Activated CD8-positive, alpha-beta T cell treated with anti-CD3 and anti-CD28 coated beads for 36 hours (primary cell): ENCODE results near the gene CSTB. TPM values are rescaled to one million over a fixed set of nuclear protein-coding genes. Genes with fewer than 3 reads are reported as not detected.

ENCODE experiments used
- ATAC-seq: fragments of 200-7000 bp; cut with Tn5 transposase; one replicate; pipeline ENCODE4 v1.10.0; 2021; ENCODE audit warnings: mild to moderate bottlenecking, moderate library complexity
- CTCF ChIA-PET: fragments of 350-600 bp; sonication (Branson Sonifier 250); formaldehyde crosslinking; loops from one replicate; lab custom pipeline; 2021; ENCODE audit warnings: antibody characterized with exemption; lab: Charles Lee
- POLR2A ChIA-PET: fragments of 350-600 bp; sonication (Branson Sonifier 250); formaldehyde crosslinking; loops from one replicate; lab custom pipeline; 2021; ENCODE audit warnings: antibody characterized with exemption; lab: Charles Lee
- DNase-seq: peaks from one replicate; pipeline ENCODE4 v3.0.0-alpha.2; 2020
- H3K27ac Mint-ChIP-seq: one replicate; pipeline ENCODE4 v1.8.0; 2021; ENCODE audit warnings: mild to moderate bottlenecking, mixed read lengths
- H3K27me3 Mint-ChIP-seq: one replicate; pipeline ENCODE4 v1.8.0; 2021; ENCODE audit warnings: mixed read lengths
- H3K36me3 Mint-ChIP-seq: one replicate; pipeline ENCODE4 v1.8.0; 2021; ENCODE audit warnings: low read depth, mixed read lengths
- H3K4me1 Mint-ChIP-seq: one replicate; pipeline ENCODE4 v1.8.0; 2021; ENCODE audit warnings: low read depth, mixed read lengths
- H3K4me3 Mint-ChIP-seq: one replicate; pipeline ENCODE4 v1.8.0; 2021; ENCODE audit warnings: mild to moderate bottlenecking, moderate library complexity, mixed read lengths
- H3K9me3 Mint-ChIP-seq: one replicate; pipeline ENCODE4 v1.8.0; 2021; ENCODE audit warnings: mixed read lengths
- CTCF ChIP-seq: fragments of 200-600 bp; IDR thresholded peaks from one replicate; pipeline ENCODE4 v1.8.0; 2022; ENCODE audit warnings: antibody characterized with exemption, mild to moderate bottlenecking
- intact Hi-C: fragments of 100-400 bp; cut with micrococcal nuclease; formaldehyde crosslinking; loops from one replicate; pipeline ENCODE4 v1.10.0; 2022
- total RNA-seq, 2 experiments: library from RNA; stranded (reverse); gene quantifications; one replicate each; pipeline ENCODE4 v1.2.3, GENCODE V29; 2021

The CSTB gene
- total RNA-seq, 2 experiments from 2014 or later, result 18.6 to 20.7 TPM

DNA sequence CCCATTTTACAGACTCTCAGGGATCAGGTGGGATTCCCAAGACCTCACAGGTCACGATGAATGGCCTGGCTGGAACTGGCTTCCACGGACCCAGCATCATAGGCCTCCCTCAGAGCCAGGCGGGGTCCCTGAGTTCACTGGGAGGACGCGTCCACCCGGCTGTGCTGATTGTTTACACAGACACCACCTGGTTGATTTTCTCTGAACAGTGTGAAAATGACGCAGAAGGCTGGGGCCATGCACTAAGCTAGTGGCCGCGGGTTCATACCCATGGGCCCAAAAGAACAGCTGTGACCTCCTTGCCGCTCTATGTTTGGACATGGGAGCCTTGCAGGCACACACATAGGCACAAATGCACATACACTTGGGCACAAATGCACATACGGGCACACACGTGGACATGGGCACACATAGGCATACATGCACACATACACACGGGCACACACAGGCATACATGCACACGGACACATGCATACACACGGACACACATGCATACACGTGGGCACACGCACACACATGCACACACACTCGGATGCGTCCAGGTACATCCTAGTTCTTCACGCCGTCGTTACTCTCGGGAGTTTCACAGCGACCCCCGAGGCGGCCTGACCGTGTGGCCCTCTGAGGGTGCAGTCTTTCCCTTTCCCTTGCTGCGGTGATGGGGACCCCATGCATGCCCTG, 23.2 kb downstream of the CSTB start:
- peaks cover 19% of the 10 kb centered on the region for H3K36me3 Mint-ChIP-seq
- intact Hi-C loops, result no loop called here
- no peaks in the 10 kb centered on the region for H3K9me3 Mint-ChIP-seq
- no peak overlapping the region for H3K4me3 Mint-ChIP-seq
- ChIA-PET CTCF (no interaction called here), POLR2A (no interaction called here)
- no peaks in the 10 kb centered on the region for H3K27me3 Mint-ChIP-seq
- H3K27ac Mint-ChIP-seq, result no peak overlapping the region
- no peak for DNase-seq
- H3K4me1 Mint-ChIP-seq, result no peaks in the 10 kb centered on the region
- ATAC-seq, result no peak
- TF ChIP-seq CTCF, result no peak

GRCh38 chr21:43751955-43752591, 24.0 kb downstream of the CSTB start:
- H3K9me3 Mint-ChIP-seq, result no peaks in the 10 kb centered on the region
- ATAC-seq (no peak), DNase-seq (no peak)
- no peaks in the 10 kb centered on the region for H3K4me1 Mint-ChIP-seq
- H3K4me3 Mint-ChIP-seq, result no peak overlapping the region
- CTCF ChIA-PET, result no interaction called here
- H3K36me3 Mint-ChIP-seq, result peaks cover 19% of the 10 kb centered on the region
- no peaks in the 10 kb centered on the region for H3K27me3 Mint-ChIP-seq
- H3K27ac Mint-ChIP-seq, result no peak overlapping the region
- POLR2A ChIA-PET, result no interaction called here
- TF ChIP-seq CTCF, result no peak
- intact Hi-C loops, result no loop called here

- ChIA-PET POLR2A (no interaction called here), CTCF (no interaction called here)
- no peak for TF ChIP-seq CTCF
- Mint-ChIP-seq H3K4me3 (no peak overlapping the region), H3K27ac (no peak overlapping the region), H3K27me3 (no peaks in the 10 kb centered on the region), H3K4me1 (no peaks in the 10 kb centered on the region), H3K9me3 (no peaks in the 10 kb centered on the region), H3K36me3 (peaks cover 20% of the 10 kb centered on the region)
- DNase-seq (no peak), ATAC-seq (no peak)
- intact Hi-C loops, result no loop called here
These were observed 25.6 kb downstream of the CSTB start for GRCh38 chr21:43750339-43751033.

DNA sequence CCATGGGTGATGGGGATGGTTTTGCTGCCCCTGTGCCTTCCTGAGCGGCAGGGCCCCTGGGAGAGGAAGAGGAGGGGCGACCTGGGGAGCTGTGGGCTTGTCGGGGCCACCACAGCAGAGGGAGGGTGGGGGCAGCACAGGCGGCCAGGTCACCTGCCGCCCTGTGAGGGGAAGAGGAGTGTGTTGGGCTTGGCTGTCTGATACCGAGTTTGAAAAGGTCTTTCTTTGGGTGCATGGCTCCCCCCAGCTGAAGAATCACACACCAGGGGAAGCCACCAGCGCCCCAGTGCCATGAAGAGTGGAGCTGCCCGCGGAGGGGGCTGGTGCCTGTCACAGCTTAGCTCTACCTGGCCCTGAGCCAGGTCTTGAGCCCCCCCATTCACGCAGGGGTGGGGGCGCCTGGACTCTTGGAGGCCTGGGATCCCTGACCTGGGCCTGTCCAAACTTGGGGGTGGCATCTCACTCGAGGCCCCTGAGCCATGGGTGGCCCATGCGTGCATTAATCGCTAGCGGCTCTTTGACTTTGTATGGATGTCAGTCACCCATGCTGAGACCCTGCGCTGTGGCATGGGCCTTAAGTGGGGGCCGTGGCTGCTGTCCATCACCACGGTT, 26.4 kb downstream of the CSTB start:
- Mint-ChIP-seq H3K27me3 (no peaks in the 10 kb centered on the region), H3K36me3 (peaks cover 23% of the 10 kb centered on the region), H3K9me3 (no peaks in the 10 kb centered on the region), H3K4me1 (no peaks in the 10 kb centered on the region), H3K4me3 (no peak overlapping the region), H3K27ac (no peak overlapping the region)
- POLR2A ChIA-PET, result no interaction called here
- intact Hi-C loops, result no loop called here
- DNase-seq (peak; percentile 8), ATAC-seq (no peak)
- CTCF ChIA-PET, result no interaction called here
- no peak for TF ChIP-seq CTCF
